GM12878 (cell line): ENCODE data around the gene ELL2. TPM values are rescaled to one million over a fixed set of nuclear protein-coding genes. Genes with fewer than 3 reads are reported as not detected.

Experiments used
- ATAC-seq: fragments of 200-7000 bp; cut with Tn5 transposase; 3 replicates; pipeline ENCODE4 v1.9.1; 2020; ENCODE audit warnings: mild to moderate bottlenecking, moderate library complexity
- BruUV-seq: library from RNA; stranded (reverse); fragments of 400-500 nt; replicated peaks from 2 replicates; lab custom pipeline; 2021; lab: Mats Ljungman, UMichigan
- CTCF ChIA-PET: fragments of 300-600 bp; sonication (Branson Sonifier 250); formaldehyde crosslinking; extraction: SDS; loops from one replicate; lab custom pipeline; 2021; ENCODE audit warnings: inconsistent platforms; lab: Yijun Ruan, JAX
- POLR2A ChIA-PET: fragments of 350-600 bp; formaldehyde crosslinking; extraction: SDS; loops from one replicate; lab custom pipeline; 2021; ENCODE audit warnings: inconsistent platforms; lab: Charles Lee
- RAD21 ChIA-PET: fragments of 300-600 bp; sonication (Branson Sonifier 250); formaldehyde crosslinking; loops from one replicate; lab custom pipeline; 2023; ENCODE audit warnings: antibody characterized with exemption; ENCODE audit not compliant: unreplicated experiment; lab: Charles Lee
- SMC1A ChIA-PET: fragments of 300-600 bp; sonication (Branson Sonifier 250); formaldehyde crosslinking; loops from one replicate; lab custom pipeline; 2023; ENCODE audit not compliant: unreplicated experiment, uncharacterized antibody; lab: Charles Lee
- DNase-seq: peaks from one replicate; pipeline ENCODE4 v3.0.0-alpha.2; 2011; ENCODE audit warnings: low read depth, low spot score
- FAIRE-seq: peaks from 3 replicates; lab custom pipeline; 2011; peaks lifted over from hg19 to GRCh38; lab: Jason Lieb, UNC
- H2AFZ ChIP-seq: 2 replicates; pipeline ENCODE4 v1.6.0; 2011; ENCODE audit warnings: low read depth, low read length, control low read depth; ENCODE audit not compliant: control insufficient read depth
- H3K27ac ChIP-seq: 2 replicates; pipeline ENCODE4 v1.5.1; 2011; ENCODE audit warnings: control low read depth; ENCODE audit not compliant: control insufficient read depth, insufficient read depth
- H3K27me3 ChIP-seq, 2 experiments: replicated peaks in 1 of 2; 2 replicates each; pipeline versions ENCODE4 v1.6.0 to v1.6.1; 2011; ENCODE audit warnings: low read length in 1 of 2; ENCODE audit not compliant: control insufficient read depth in 2 of 2, insufficient read depth in 2 of 2
- H3K36me3 ChIP-seq, 2 experiments: 2 replicates each; pipeline ENCODE4 v1.5.1; 2011; ENCODE audit warnings: low read length in 1 of 2; ENCODE audit not compliant: control insufficient read depth in 2 of 2, insufficient read depth in 2 of 2
- H3K4me1 ChIP-seq: 2 replicates; pipeline ENCODE4 v1.6.1; 2011; ENCODE audit warnings: mild to moderate bottlenecking, low read length, moderate library complexity, mixed read lengths; ENCODE audit not compliant: control insufficient read depth, insufficient read depth
- H3K4me2 ChIP-seq: 2 replicates; pipeline ENCODE4 v1.6.0; 2011; ENCODE audit warnings: control low read depth; ENCODE audit not compliant: control insufficient read depth, insufficient read depth
- H3K4me3 ChIP-seq: fragments of 200-600 bp; sonication (generic); 2 replicates; pipeline ENCODE4 v1.5.1; 2016
- H3K79me2 ChIP-seq: 2 replicates; pipeline ENCODE4 v1.6.0; 2011; ENCODE audit warnings: low read length; ENCODE audit not compliant: control insufficient read depth, insufficient read depth
- H3K9ac ChIP-seq: 2 replicates; pipeline ENCODE4 v1.8.0; 2011; ENCODE audit warnings: low read length, control low read depth, mixed read lengths; ENCODE audit not compliant: control insufficient read depth, insufficient read depth
- H3K9me3 ChIP-seq: replicated peaks from 3 replicates; pipeline ENCODE4 v1.5.1; 2011; ENCODE audit warnings: mild to moderate bottlenecking, low read length; ENCODE audit not compliant: control insufficient read depth, insufficient read depth
- H4K20me1 ChIP-seq: 2 replicates; pipeline ENCODE4 v1.6.0; 2011; ENCODE audit not compliant: control insufficient read depth, insufficient read depth
- ASH2L ChIP-seq: fragments of 300-600, 200-600 bp; sonication (generic); IDR thresholded peaks from 2 replicates; pipeline ENCODE4 v1.6.1; 2017; ENCODE audit warnings: low read depth, mild to moderate bottlenecking, borderline replicate concordance
- E4F1 ChIP-seq: fragments of 450-650 bp; IDR thresholded peaks from 2 replicates; pipeline ENCODE4 v1.6.1; 2018; ENCODE audit warnings: borderline replicate concordance, mild to moderate bottlenecking; ENCODE audit not compliant: partially characterized antibody
- JUND ChIP-seq: IDR thresholded peaks from 2 replicates; pipeline ENCODE4 v1.6.1; 2012; ENCODE audit warnings: low read depth, mild to moderate bottlenecking, low read length, improper control_type of control experiment, moderate library complexity
- MLLT1 ChIP-seq: fragments of 450-650 bp; IDR thresholded peaks from 2 replicates; pipeline ENCODE4 v1.6.1; 2016; ENCODE audit warnings: mild to moderate bottlenecking
- RB1 ChIP-seq: fragments of 450-650 bp; formaldehyde crosslinking; IDR thresholded peaks from 2 replicates; pipeline ENCODE4 v1.6.1; 2017; ENCODE audit warnings: mild to moderate bottlenecking, borderline replicate concordance
- SMAD5 ChIP-seq: IDR thresholded peaks from 2 replicates; pipeline ENCODE4 v1.6.1; 2016; ENCODE audit warnings: antibody characterized with exemption, low read depth
- SP1 ChIP-seq: IDR thresholded peaks from one replicate; pipeline ENCODE4 v1.6.1; 2011; ENCODE audit warnings: low read depth, low read length
- YY1 ChIP-seq: IDR thresholded peaks from 2 replicates; pipeline ENCODE4 v1.6.1; 2011; ENCODE audit warnings: low read depth, mild to moderate bottlenecking, low read length
- ZSCAN29 ChIP-seq: fragments of 450-650 bp; IDR thresholded peaks from 2 replicates; pipeline ENCODE4 v1.6.1; 2017; ENCODE audit warnings: mild to moderate bottlenecking, moderate library complexity
- WGBS: methylation state at CpG from one replicate; pipeline ENCODE4 v1.1.6; 2016; ENCODE audit warnings: low lambda C conversion rate; ENCODE audit not compliant: insufficient replicate concordance, insufficient coverage; ENCODE audit errors: missing lambda C conversion rate; 5-methylcytosine and 5-hydroxymethylcytosine counted together
- in situ Hi-C: fragments of 300-500 bp; cut with MboI; formaldehyde crosslinking; loops from 9 replicates; pipeline ENCODE4 v1.14.3; 2018; ENCODE audit warnings: mixed read lengths
- intact Hi-C: fragments of 100-400 bp; cut with micrococcal nuclease; formaldehyde crosslinking; loops from one replicate; pipeline ENCODE4 v1.14.2; 2022; ENCODE audit not compliant: unreplicated experiment
- polyA plus RNA-seq, 11 experiments: library from polyadenylated mRNA; depleted of rRNA in 4 of 11; unstranded in 6 of 11; stranded (reverse) in 5 of 11; fragments of >200 nt; fragmentation: Nextera tagmentation in 4 of 11; fragmentation: Illumina TruSeq in 1 of 11; extraction: Ambion mirVana in 4 of 11; extraction: Trizol in 1 of 11; gene quantifications; 1 replicate in 1 of 11; 2 replicates in 10 of 11; pipeline versions ENCODE4 v1.2.1 to v1.2.3, GENCODE V29; 2011 to 2016; ENCODE audit warnings: inconsistent platforms in 2 of 11, missing spikeins in 2 of 11, low read depth in 1 of 11
- total RNA-seq, 4 experiments: library from RNA; depleted of rRNA in 3 of 4; stranded (reverse); fragments of >200 nt in 3 of 4; fragmentation: Illumina TruSeq in 1 of 4; extraction: Trizol in 1 of 4; gene quantifications; 2 replicates each; pipeline versions ENCODE4 v1.2.1 to v1.2.3, GENCODE V29; 2013 to 2021

The ELL2 gene
- total and polyA plus RNA-seq, 10 of the 15 experiments (the other 5 are each of a cell fraction or from before 2014, with no cell fraction given): 24.2 to 91.4 (median 57.4) TPM

- DNase-seq (no peak), ATAC-seq (peak; percentile 23), FAIRE-seq (no peak)
- BruUV-seq: no TSS peak
- no peak overlapping the region for H3K27ac ChIP-seq
- TF ChIP-seq RB1 (no peak), ZSCAN29 (no peak), MLLT1 (no peak), ASH2L (no peak), JUND (no peak), YY1 (no peak), SMAD5 (no peak), E4F1 (no peak), SP1 (no peak)
- no peaks in the 10 kb centered on the region; the same call in 2 of the 3 replicates for H3K9me3 ChIP-seq
- 52% methylated on average over 4 of the region's 4 CpGs for WGBS
- CTCF ChIA-PET: interaction anchor here (0.6 to 20.1 kb wide), 7 partner anchors 11 to 740 kb away, joined by 3 to 360 read pairs (median 4); no protein-coding TSS in a partner anchor
- H3K9ac ChIP-seq: no peak overlapping the region
- intact Hi-C loops (no loop called here), in situ Hi-C loops (loop anchor here (5.0 kb wide), 1 partner anchor 94 kb away; no protein-coding TSS in a partner anchor)
- H3K4me3 ChIP-seq: no peak overlapping the region
- H2AFZ ChIP-seq: peak overlapping the region; percentile 13
- no peaks in the 10 kb centered on the region for H3K27me3 ChIP-seq
- RAD21 ChIA-PET: interaction anchor here (1.9 to 13.6 kb wide), 4 partner anchors 15 to 476 kb away, joined by 7 to 182 read pairs (median 14); no protein-coding TSS in a partner anchor
- SMC1A ChIA-PET: interaction anchor here (0.6 to 18.3 kb wide), 15 partner anchors 9 to 732 kb away, joined by 3 to 289 read pairs (median 4); no protein-coding TSS in a partner anchor
- H3K36me3 ChIP-seq: no peaks in the 10 kb centered on the region
- H3K79me2 ChIP-seq: no peaks in the 10 kb centered on the region
- no peak overlapping the region for H3K4me2 ChIP-seq
- H4K20me1 ChIP-seq: no peaks in the 10 kb centered on the region
- POLR2A ChIA-PET: interaction anchor here (0.6 to 1.5 kb wide), 2 partner anchors 40 to 45 kb away, joined by 3 to 4 read pairs; no protein-coding TSS in a partner anchor
- peaks cover 23% of the 10 kb centered on the region for H3K4me1 ChIP-seq
These were observed 98.3 kb downstream of the ELL2 start for GRCh38 chr5:95863383-95863757.
